HG03571 (cell line): ENCODE results near the gene TJP2.

Source experiments
- ATAC-seq: cut with Tn5 transposase; IDR thresholded peaks from one replicate; pipeline ENCODE4 v1.9.1; 2021; ENCODE audit not compliant: unreplicated experiment

Gene TJP2

DNA sequence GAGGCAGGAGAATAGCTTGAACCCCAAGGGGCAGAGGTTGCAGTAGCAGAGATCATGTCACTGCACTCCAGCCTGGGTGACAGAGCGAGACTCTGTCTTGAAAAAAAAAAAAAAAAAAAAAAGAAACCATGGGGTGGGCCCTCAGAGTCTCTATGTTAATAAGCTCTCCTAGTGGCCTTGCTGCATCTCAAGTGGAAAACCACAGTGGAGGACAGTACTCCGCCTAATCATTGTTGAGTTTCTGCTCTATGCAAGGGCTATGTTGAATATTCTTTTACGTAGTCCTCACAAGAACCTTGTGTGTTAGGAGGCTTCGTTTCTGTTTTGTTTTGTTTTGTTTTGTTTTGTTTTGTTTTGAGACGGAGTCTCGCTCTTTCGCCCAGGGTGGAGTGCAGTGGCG lies 48.9 kb downstream of the TJP2 start:
- ATAC-seq = no peak

DNA sequence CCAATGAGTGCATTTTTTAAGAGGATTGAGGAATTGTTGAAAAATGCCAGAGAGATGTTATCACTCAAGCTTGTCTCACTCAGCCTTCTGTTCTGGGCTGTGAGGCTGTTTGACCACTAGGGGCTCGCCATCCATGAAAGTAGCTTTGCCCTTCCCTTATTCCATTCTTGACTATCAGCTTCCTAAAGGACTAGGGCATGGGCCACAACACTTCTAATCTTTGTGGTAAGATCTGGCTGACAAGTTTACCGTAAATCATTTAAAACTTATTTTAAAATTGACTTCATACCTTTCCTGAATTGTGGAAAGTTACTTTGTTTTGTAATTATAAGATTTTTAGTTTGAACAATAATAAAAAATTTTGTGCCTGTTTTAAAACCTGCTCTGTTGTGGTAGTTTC lies 49.5 kb downstream of the TJP2 start:
- no peak for ATAC-seq

DNA sequence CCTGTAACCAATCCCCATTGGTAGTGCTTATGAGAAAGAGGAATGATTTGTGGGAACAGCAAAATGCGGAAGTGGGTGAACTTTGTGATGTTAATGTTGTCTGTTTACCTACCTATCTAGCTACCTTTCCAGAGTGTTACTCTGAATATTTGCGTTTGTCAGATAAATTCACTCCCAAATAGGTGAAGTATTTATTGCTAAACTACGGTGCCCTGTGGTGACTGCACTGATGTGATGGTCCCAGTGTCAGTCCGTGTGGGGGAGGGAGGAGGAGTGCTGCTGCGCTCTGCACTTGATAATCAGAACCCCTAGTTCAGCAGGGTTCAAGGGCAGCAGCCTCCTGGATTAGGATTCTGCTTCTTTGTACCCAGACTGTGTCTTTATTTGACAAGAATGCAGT lies 55.3 kb downstream of the TJP2 start:
- no peak for ATAC-seq

DNA sequence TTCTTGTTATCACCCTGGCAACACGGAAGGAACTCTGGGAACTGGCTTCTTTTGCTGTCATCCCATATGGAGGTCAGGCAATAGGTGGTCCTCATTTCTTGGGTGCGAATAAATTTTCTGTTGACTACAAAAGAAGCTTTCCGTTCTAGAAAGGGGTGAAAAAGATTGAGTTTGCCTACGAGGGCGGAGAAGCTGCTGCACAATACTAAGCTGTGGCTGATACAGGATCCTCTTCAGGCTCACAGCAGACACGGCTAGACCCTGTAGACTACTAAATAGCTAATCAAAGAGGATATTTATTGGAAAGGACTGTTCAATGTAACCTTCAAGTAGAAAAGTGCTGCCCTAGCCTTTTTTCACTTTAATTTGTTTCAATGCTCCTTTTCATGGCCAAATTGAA lies 58.1 kb downstream of the TJP2 start:
- no peak for ATAC-seq

DNA sequence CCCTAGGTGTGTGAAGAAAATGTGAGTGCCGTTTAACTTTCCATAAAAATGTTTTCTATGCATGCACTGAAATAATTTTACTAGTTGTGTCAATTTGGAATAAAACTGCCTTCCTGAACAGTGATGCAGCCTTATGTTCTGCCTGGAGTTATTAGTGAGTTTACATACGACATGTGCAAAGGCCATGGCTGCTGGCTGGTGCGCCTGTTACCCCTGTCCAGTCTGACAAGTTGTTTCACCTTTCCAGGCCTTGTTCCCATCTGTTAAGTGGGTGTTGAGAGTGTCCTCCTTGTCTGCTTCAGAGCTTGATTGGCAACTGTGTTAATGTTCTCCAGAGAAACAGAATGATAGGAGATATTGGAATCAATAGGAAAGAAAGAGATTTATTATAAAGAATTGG lies 60.6 kb downstream of the TJP2 start:
- no peak for ATAC-seq

GRCh38 chr9:69236188-69236587 lies 62.1 kb downstream of the TJP2 start:
- no peak for ATAC-seq

GRCh38 chr9:69237702-69238295 lies 63.7 kb downstream of the TJP2 start:
- ATAC-seq = no peak

DNA sequence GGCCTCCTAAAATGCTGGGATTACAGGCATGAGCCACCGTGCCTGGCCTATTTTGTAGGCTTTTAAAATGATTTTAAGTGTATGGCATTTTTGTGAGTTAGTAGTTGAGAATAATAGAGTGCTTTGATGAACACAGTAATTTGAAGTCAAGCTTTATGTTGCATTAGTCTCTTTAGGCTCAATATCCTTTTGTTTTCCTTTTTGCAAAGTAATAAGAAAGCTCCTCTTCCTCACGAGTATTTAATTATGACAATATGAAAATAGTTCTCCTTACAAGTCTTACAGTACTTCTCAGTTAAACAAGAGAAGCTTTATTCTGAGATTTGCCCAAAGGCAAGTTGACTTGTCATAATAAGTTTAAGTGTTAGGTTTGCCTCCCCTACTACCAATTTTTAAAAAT lies 69.0 kb downstream of the TJP2 start:
- ATAC-seq = no peak

DNA sequence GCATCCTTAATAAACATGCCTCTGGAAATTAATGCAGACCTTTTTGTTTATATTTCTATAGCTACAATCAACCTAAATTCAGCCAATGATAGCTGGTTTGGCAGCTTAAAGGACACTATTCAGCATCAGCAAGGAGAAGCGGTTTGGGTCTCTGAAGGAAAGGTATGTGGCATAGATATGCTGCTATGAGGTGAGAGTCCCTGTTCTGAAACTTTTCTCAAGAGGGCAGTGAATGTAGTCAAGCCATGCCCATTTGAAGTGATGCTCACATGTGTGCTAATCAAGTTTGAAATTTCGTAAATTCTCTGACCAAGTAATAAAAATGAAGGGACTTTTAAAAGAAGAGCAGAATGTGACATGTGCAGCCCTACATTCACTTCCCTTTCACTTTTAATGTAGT lies 72.6 kb downstream of the TJP2 start:
- ATAC-seq = no peak

GRCh38 chr9:69248005-69248404 lies 73.9 kb downstream of the TJP2 start:
- no peak for ATAC-seq

DNA sequence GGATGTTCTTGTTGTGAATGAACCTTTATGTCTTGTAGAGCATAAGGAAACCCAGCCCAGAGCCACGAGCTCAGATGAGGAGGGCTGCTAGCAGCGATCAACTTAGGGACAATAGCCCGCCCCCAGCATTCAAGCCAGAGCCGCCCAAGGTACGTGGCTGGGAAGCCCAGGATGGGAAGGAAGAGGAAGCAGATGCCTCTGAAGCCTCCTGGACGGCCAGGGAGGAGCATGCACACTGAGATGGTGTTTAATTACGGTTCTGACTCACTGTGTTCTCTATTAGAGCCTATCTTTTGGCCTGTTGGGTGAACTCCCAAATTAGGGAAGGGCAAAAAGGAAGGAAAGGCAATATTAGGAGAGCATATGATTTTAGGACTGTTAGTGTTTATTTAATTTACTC lies 75.3 kb downstream of the TJP2 start:
- ATAC-seq = no peak

GRCh38 chr9:69250681-69251080 lies 76.6 kb downstream of the TJP2 start:
- ATAC-seq = no peak

GRCh38 chr9:69252436-69252835 lies 78.4 kb downstream of the TJP2 start:
- ATAC-seq = no peak

DNA sequence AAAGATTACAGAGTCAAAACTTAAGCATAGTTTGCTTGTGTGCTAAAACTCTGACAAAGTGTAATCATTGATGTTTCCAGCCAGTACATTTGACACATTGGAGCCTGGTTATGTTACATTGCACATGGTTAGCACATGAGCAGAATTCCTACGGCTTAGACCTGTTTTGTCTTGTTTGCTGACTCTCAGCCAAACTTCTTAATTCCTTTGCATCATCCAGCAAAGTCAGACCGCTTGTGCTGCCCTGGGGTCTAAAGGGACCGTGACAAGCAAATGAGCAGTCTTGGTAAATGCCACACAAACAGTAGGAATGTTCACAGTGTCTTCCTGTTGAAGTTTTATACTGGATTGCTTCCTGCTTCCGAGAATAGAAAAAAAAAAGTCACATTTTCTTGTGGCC lies 79.0 kb downstream of the TJP2 start:
- no peak for ATAC-seq

- ATAC-seq = no peak
Observed at GRCh38 chr9:69254223-69254622, 80.1 kb downstream of the TJP2 start.

DNA sequence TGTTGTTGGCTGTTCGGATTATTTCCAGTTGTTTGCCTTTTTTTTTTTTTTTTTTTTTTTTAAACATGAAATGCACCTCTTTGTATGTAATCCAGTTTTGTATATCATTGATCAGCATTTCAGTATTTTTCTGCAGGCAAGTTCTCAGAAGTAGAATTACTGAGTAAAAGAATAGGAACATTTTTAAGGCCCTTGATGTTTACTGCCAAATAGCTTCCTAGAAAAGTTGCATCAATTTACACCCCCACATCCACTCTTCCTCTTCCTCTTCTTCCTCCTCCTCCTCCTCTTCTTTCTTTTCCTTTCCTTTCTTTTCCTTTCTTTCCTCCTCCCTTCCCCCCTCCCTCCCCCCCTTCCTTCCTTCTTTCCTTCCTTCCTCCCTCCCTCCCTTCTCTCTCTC lies 81.5 kb downstream of the TJP2 start:
- ATAC-seq = no peak

DNA sequence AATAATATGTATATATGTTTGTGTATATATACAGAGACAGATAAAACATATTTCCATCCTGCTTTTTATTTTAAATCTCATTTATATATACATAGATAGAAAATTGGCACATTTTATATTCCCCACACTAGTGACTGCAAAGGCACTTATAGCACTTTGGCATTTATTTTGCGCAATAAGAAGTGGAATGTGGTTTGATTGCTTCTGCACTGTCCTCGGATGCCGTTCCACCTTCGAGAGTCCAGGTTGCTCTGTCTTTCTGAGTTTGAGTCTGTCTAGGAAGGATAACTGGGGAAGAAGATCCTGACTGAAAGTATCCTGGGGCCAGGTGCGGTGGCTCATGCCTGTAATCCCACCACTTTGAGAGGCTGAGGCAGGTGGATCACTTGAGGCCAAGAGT lies 84.5 kb downstream of the TJP2 start:
- ATAC-seq = no peak

GRCh38 chr9:69260161-69260560 lies 86.1 kb downstream of the TJP2 start:
- no peak for ATAC-seq

- no peak for ATAC-seq
Observed at GRCh38 chr9:69261636-69262035, 87.6 kb downstream of the TJP2 start.

DNA sequence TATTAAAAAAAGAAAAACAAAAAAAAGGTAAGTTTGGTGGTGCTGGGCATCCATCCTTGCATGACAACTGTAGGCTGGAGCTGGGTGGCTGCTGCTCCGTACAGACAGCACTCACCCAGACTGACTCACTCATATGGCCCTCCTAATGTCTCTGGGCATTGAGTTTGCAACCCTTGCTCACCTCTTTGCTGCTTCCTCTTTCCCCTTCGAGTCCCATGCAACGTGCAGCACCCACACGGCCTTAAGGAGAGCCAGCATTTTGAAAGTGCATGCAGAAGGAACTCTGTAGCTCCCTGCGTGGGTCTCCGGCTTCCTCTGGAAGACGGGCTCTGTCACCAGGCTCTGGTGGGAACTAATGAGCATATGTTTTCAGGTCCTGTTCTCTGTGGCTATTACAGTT lies 90.4 kb downstream of the TJP2 start:
- ATAC-seq = no peak

- no peak for ATAC-seq
Observed at GRCh38 chr9:69265891-69266290, 91.8 kb downstream of the TJP2 start.

- no peak for ATAC-seq
Observed at GRCh38 chr9:69272212-69272611, 98.1 kb downstream of the TJP2 start.

DNA sequence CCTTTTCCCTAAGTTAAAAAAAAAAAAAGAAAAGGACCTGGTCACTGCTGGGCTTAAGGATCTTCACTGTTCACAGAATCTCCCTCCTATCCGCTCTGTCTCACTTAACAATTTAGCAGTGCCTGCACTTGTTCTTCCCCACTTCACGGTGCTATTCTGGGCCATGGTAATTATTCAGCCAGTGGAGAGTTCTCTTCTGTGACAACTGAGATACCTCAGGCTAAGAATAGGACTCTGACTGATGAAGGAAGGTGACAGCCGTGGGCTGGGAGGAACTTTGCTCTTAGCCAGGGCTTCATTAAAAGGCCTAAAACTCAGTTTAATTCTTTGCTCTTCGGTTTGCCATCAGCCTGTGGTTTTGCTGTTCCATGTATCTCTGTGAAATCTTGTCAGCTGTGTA lies 99.1 kb downstream of the TJP2 start:
- ATAC-seq = no peak

DNA sequence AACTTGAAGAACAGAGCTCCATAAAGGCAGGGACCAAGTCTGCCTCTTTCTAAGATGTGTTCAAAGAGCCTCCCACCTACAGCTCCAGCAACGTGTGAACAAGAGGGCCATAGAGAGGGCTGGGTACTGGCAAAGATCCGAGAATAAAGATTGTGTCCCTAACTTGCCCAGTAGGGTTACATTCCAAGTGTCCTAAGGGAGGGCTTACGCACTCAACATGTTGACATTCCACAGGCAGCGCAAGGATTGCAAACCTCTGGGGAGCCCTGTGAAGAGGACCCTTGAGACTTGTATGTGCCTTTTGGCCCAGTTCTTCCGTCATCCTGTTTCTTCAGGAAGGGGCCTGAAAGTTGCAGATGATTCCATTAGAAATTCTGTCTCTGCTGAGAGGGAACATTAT lies 102.7 kb downstream of the TJP2 start:
- ATAC-seq = no peak
